SK-N-MC (cell line): Measurements from ENCODE around the gene ANAPC7.
"Not testable (repeated sequence)": the region's sequence is repeated elsewhere in the genome, so short reads cannot be mapped to it uniquely, and the experiment has no call there.

ENCODE experiments used
- EZH2 ChIP-seq: fragments of 200-600 bp; sonication (generic); IDR thresholded peaks from one replicate; pipeline ENCODE4 v1.6.1; 2017; ENCODE audit warnings: antibody characterized with exemption
- POLR2AphosphoS5 ChIP-seq: IDR thresholded peaks from 2 replicates; pipeline ENCODE4 v1.6.1; 2012; ENCODE audit warnings: mild to moderate bottlenecking, low read depth, low read length, borderline replicate concordance

GRCh38 chr12:110417113-110417512 is 13.6 kb upstream of the ANAPC7 start:
- TF ChIP-seq EZH2, POLR2AphosphoS5: not testable (repeated sequence)
